ENCODE data around the gene F10. TPM values are rescaled to one million over a fixed set of nuclear protein-coding genes. Genes with fewer than 3 reads are reported as not detected.

F10 gene
- total RNA-seq, 1 donor from 2014 or later: 8.9 TPM

GRCh38 chr13:113087923-113088690 is 34.5 kb upstream of the F10 start:
- Histone ChIP-seq H3K4me3 (no peak overlapping the region), H3K36me3 (peaks cover 26% of the 10 kb centered on the region), H3K27ac (no peak overlapping the region), H3K9me3 (no peaks in the 10 kb centered on the region), H3K27me3 (ENCODE audit: low read depth) (no peaks in the 10 kb centered on the region), H3K4me1 (no peaks in the 10 kb centered on the region)
- intact Hi-C loops (cut with DNase I): no loop called here
- TF ChIP-seq CTCF (IDR thresholded peaks at IDR 0.05): no peak
- ATAC-seq (no peak), DNase-seq (peak; percentile 35)

GRCh38 chr13:113088691-113089020 is 33.9 kb upstream of the F10 start:
- H3K4me1 ChIP-seq: no peaks in the 10 kb centered on the region
- no peak for TF ChIP-seq CTCF (IDR thresholded peaks at IDR 0.05)
- H3K36me3 ChIP-seq: peaks cover 26% of the 10 kb centered on the region
- peak; percentile 37 for DNase-seq
- no peaks in the 10 kb centered on the region for H3K27me3 ChIP-seq (ENCODE audit: low read depth)
- ATAC-seq: no peak
- no peak overlapping the region for H3K27ac ChIP-seq
- no peaks in the 10 kb centered on the region for H3K9me3 ChIP-seq
- intact Hi-C loops (cut with DNase I): no loop called here
- H3K4me3 ChIP-seq: no peak overlapping the region

- no peak for TF ChIP-seq CTCF (IDR thresholded peaks at IDR 0.05)
- Histone ChIP-seq H3K4me3 (no peak overlapping the region), H3K4me1 (no peaks in the 10 kb centered on the region), H3K27ac (no peak overlapping the region), H3K36me3 (peaks cover 26% of the 10 kb centered on the region), H3K9me3 (no peaks in the 10 kb centered on the region), H3K27me3 (ENCODE audit: low read depth) (no peaks in the 10 kb centered on the region)
- DNase-seq (peak; percentile 44), ATAC-seq (no peak)
- intact Hi-C loops (cut with DNase I): no loop called here
Observed at GRCh38 chr13:113089693-113090414, 32.7 kb upstream of the F10 start.

GRCh38 chr13:113090415-113090770 is 32.2 kb upstream of the F10 start:
- no peaks in the 10 kb centered on the region for H3K9me3 ChIP-seq
- ATAC-seq (no peak), DNase-seq (peak; percentile 30)
- no peaks in the 10 kb centered on the region for H3K27me3 ChIP-seq (ENCODE audit: low read depth)
- intact Hi-C loops (cut with DNase I): no loop called here
- H3K27ac ChIP-seq: no peak overlapping the region
- no peak overlapping the region for H3K4me3 ChIP-seq
- H3K36me3 ChIP-seq: peaks cover 26% of the 10 kb centered on the region
- TF ChIP-seq CTCF (IDR thresholded peaks at IDR 0.05): no peak
- H3K4me1 ChIP-seq: no peaks in the 10 kb centered on the region

GRCh38 chr13:113090806-113091205 is 31.8 kb upstream of the F10 start:
- no peak for DNase-seq

More at GRCh38 chr13:113090806-113091205, 31.8 kb upstream of the F10 start:
- H3K4me3 ChIP-seq: no peak overlapping the region
- H3K27me3 ChIP-seq (ENCODE audit: low read depth): no peaks in the 10 kb centered on the region
- no peak for TF ChIP-seq CTCF (IDR thresholded peaks at IDR 0.05)
- ATAC-seq: no peak
- no peaks in the 10 kb centered on the region for H3K4me1 ChIP-seq
- H3K27ac ChIP-seq: no peak overlapping the region
- intact Hi-C loops (cut with DNase I): no loop called here
- H3K9me3 ChIP-seq: no peaks in the 10 kb centered on the region
- peaks cover 26% of the 10 kb centered on the region for H3K36me3 ChIP-seq
